ENCODE measurements around the gene LINC01488.

- TF ChIP-seq CTCF (IDR thresholded peaks at IDR 0.05; ENCODE audit: insufficient read depth, low read length, poor library complexity, severe bottlenecking): no peak
- no peak for TF ChIP-seq EZH2phosphoT487 (conservative IDR thresholded peaks at IDR 0.05; ENCODE audit: low read length)
Measured at GRCh38 chr11:69501121-69501489, 19.6 kb downstream of the LINC01488 start.

All from SU-DHL-6 (cell line).